SJCRH30 (cell line): ENCODE data around the gene MYBBP1A. TPM values are rescaled to one million over a fixed set of nuclear protein-coding genes. Genes with fewer than 3 reads are reported as not detected.

Source experiments
- DNase-seq, 2 experiments: peaks; one replicate each; pipeline ENCODE4 v3.0.0-alpha.2; 2015 to 2020
- H3K27ac ChIP-seq: fragments of 250-450 bp; sonication (Bioruptor Pico); 2 replicates; pipeline ENCODE4 v1.5.1; 2020; ENCODE audit warnings: mild to moderate bottlenecking, moderate library complexity
- H3K27me3 ChIP-seq: fragments of 250-450 bp; sonication (Bioruptor Pico); 2 replicates; pipeline ENCODE4 v1.5.1; 2020; ENCODE audit warnings: mild to moderate bottlenecking, moderate library complexity
- H3K36me3 ChIP-seq: fragments of 250-450 bp; sonication (Bioruptor Pico); 2 replicates; pipeline ENCODE4 v1.5.1; 2020; ENCODE audit warnings: mild to moderate bottlenecking, moderate library complexity
- H3K4me1 ChIP-seq: fragments of 250-450 bp; sonication (Bioruptor Pico); 2 replicates; pipeline ENCODE4 v1.5.1; 2020; ENCODE audit warnings: mild to moderate bottlenecking, moderate library complexity
- H3K4me3 ChIP-seq: fragments of 250-450 bp; sonication (Bioruptor Pico); 2 replicates; pipeline ENCODE4 v1.5.1; 2020; ENCODE audit warnings: mild to moderate bottlenecking, moderate library complexity
- H3K9me3 ChIP-seq: fragments of 250-450 bp; sonication (Bioruptor Pico); replicated peaks from 2 replicates; pipeline ENCODE4 v1.5.1; 2020; ENCODE audit warnings: mild to moderate bottlenecking, moderate library complexity
- total RNA-seq: library from RNA; depleted of rRNA; stranded (reverse); fragments of >200 nt; shearing (Covaris generic); gene quantifications from 2 replicates; pipeline ENCODE4 v1.2.3, GENCODE V29; 2014

The MYBBP1A gene
- total RNA-seq, 1 experiment from 2014 or later: 40.3 TPM

DNA sequence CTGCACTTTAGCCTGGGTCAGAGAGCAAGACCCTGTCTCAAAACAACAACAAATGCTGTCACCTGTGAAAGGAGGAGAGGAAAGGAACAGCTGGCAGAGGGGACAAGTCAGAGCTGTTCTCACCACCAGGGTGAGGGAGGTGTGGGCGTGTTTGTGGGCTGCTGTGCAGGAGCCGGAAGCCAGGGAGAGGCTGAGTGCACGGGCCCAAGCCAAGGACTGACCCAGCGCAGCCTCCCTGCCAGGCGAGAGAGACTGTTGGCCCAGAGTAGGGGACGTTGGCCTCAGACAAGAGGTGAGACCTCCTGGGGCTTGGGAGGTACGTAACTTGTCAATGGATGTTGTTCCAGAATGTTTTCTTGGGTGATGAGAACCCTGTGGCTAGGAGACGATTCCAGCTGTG, 45.8 kb downstream of the MYBBP1A start:
- H3K36me3 ChIP-seq: no peaks in the 10 kb centered on the region
- H3K9me3 ChIP-seq: no peaks in the 10 kb centered on the region
- no peak overlapping the region for H3K4me3 ChIP-seq
- H3K27me3 ChIP-seq: no peaks in the 10 kb centered on the region
- H3K4me1 ChIP-seq: no peaks in the 10 kb centered on the region
- DNase-seq: no peak
- H3K27ac ChIP-seq: no peak overlapping the region

DNA sequence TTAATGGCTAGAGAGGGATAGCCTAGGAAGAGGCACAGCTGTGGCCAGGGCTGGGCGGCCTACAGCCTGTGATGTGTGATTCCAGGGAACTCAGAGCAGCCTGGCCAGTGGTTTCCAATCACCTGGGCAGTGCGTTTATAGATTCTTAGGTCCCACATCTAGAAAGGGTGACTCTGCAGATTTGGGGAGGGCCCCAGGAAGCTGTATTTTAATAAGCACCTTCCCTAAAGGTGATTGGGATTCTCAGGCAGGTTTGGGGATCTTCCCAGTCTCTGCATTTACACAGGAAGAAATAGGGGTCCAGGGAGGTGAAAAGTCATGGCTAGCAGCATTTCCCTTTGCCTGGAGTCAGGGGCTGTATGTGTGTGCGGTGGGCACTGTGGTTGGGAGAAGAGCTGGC, 47.0 kb downstream of the MYBBP1A start:
- DNase-seq: no peak
- Histone ChIP-seq H3K4me3 (no peak overlapping the region), H3K9me3 (no peaks in the 10 kb centered on the region), H3K36me3 (no peaks in the 10 kb centered on the region), H3K4me1 (no peaks in the 10 kb centered on the region), H3K27ac (no peak overlapping the region), H3K27me3 (no peaks in the 10 kb centered on the region)

DNA sequence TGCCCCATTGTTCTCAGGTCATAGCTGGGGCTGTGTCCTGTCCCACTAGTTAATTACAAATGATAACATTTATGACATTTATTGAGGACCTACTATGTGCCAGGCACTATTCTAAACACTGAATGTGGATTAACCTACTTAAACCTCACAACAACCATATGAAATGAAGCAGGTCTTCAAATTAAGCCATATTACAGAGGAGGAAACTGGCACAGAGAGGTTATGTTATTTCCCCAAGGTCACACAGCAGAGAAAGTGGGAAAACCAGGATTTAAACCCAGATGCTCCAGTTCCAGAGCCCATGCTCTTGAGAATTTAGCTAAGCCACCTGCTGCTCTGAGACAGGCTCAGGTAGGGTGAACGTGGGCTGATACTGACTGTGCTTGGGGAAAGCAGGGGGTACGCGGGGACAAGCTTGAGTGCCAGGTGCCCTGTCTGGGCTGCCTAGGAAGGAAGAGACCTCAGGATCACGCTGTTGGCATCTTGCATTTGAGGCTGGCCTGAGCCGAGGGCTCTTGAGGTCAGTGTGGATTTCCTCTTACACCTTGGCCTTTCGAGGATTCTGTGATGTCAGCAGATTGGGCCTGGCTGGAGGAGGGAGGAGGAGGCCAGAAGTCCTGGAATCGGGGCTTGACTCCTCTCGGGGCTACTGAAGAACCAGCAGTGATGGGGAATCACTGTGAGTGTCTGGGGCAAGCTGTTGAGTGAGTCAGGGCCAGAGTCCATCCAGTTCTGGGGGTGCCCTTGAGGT, 47.6 kb downstream of the MYBBP1A start:
- no peak overlapping the region for H3K4me3 ChIP-seq
- H3K4me1 ChIP-seq: no peaks in the 10 kb centered on the region
- H3K27me3 ChIP-seq: no peaks in the 10 kb centered on the region
- H3K27ac ChIP-seq: no peak overlapping the region
- no peaks in the 10 kb centered on the region for H3K36me3 ChIP-seq
- no peak for DNase-seq
- no peaks in the 10 kb centered on the region for H3K9me3 ChIP-seq

DNA sequence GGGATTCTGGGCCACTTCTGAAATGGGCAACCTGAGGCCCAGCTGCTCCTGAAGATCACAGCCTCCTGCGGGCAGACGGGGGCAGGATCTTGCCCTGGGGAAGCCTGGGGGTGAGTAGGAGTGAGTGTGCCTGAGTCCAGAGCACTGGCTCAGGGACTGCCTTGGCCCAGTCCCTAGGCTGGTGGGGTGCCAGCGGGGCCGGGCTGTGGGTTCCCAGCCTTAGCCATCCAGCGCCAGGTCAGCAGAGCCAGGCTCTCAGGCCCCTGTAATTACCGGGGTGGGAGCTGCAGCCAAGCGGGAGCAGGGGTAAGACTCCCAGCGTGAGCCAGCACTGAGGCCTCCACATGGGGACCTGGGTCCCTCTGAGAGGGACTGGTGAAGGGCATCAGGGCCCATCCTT, 48.3 kb downstream of the MYBBP1A start:
- H3K4me3 ChIP-seq: no peak overlapping the region
- H3K9me3 ChIP-seq: no peaks in the 10 kb centered on the region
- H3K4me1 ChIP-seq: no peaks in the 10 kb centered on the region
- H3K27me3 ChIP-seq: no peaks in the 10 kb centered on the region
- no peak for DNase-seq
- H3K36me3 ChIP-seq: no peaks in the 10 kb centered on the region
- no peak overlapping the region for H3K27ac ChIP-seq

DNA sequence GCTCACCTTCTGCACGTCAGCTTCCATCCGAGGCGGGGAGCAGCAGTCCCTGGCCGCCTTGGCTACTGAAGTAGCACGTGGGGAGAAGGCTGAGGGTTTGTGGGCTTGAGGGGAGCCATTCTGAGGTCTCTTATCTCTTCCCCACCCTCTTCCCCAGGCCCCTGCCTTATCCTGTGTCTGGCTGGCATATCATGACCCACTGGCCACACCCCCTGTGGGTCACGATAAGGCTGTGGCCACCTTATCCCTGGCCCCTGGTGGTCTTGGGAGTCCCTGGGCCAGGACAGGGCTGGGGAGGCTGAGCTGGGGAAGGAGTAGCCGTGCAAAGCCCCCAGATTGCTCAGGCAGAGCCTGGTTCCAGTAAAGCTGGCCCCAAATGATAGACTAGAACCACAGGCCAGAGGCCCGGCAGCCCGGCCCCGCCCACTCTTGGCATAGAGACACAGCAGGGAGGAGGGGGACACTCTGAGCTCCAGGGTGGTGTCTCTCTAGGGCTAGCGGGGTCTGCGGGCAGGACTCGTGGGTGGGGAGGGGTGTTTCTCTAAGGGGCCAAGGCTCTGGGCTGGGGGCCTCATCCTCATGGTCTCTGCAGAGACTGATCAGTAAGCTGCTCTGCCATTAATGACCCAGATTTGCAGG, 48.9 kb downstream of the MYBBP1A start:
- no peaks in the 10 kb centered on the region for H3K27me3 ChIP-seq
- no peaks in the 10 kb centered on the region for H3K9me3 ChIP-seq
- H3K36me3 ChIP-seq: no peaks in the 10 kb centered on the region
- H3K4me3 ChIP-seq: no peak overlapping the region
- no peak for DNase-seq
- no peaks in the 10 kb centered on the region for H3K4me1 ChIP-seq
- no peak overlapping the region for H3K27ac ChIP-seq

DNA sequence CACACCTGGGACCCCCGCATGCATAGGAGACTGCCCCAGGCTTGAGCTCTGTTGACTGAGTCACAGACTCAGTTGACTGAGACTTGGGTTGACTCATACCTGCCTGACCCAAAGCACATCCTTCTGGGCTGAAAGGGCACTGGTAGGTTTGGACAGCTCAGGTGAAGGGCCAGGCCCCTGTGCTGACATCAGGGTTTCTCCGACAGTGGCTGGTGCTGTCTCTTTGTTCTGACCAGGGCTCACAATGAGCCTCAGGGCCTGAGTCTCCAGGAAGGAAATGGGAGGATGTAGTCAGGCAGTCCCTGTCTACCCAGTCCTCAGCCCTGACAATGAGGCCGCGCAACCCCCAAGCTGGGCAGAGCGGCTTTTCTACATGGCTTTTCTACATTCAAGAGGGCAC, 50.0 kb downstream of the MYBBP1A start:
- H3K4me1 ChIP-seq: no peaks in the 10 kb centered on the region
- H3K27me3 ChIP-seq: peaks cover 4% of the 10 kb centered on the region; the same call in 1 of the 2 replicates
- no peak overlapping the region for H3K27ac ChIP-seq

DNA sequence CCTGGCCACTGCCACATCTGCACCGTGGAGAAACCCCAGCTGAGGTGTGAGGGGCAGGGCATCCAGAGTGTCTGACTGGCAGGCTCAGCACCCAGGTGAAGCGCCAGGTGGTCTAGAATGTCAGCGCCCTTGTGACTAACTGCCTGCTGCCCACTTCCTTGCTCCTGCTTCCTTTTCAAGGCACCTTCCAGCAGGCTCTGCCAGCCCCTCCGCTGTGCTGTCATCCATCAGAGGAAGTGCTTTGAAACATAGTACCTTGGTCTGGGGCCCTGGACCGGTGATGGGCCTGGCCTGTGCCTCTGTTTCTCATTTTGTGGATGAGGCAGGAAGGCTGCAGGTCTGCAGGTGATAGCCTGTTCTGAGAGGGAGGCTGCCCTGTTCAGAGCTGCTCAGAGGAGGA, 51.0 kb downstream of the MYBBP1A start:
- Histone ChIP-seq H3K4me1 (no peaks in the 10 kb centered on the region), H3K36me3 (no peaks in the 10 kb centered on the region), H3K9me3 (no peaks in the 10 kb centered on the region), H3K4me3 (no peak overlapping the region), H3K27ac (no peak overlapping the region), H3K27me3 (peaks cover 4% of the 10 kb centered on the region; the same call in 1 of the 2 replicates)
- no peak for DNase-seq

More for the DNA sequence above, 50.0 kb downstream of the MYBBP1A start:
- Histone ChIP-seq H3K36me3 (no peaks in the 10 kb centered on the region), H3K4me3 (no peak overlapping the region), H3K9me3 (no peaks in the 10 kb centered on the region)
- no peak for DNase-seq

DNA sequence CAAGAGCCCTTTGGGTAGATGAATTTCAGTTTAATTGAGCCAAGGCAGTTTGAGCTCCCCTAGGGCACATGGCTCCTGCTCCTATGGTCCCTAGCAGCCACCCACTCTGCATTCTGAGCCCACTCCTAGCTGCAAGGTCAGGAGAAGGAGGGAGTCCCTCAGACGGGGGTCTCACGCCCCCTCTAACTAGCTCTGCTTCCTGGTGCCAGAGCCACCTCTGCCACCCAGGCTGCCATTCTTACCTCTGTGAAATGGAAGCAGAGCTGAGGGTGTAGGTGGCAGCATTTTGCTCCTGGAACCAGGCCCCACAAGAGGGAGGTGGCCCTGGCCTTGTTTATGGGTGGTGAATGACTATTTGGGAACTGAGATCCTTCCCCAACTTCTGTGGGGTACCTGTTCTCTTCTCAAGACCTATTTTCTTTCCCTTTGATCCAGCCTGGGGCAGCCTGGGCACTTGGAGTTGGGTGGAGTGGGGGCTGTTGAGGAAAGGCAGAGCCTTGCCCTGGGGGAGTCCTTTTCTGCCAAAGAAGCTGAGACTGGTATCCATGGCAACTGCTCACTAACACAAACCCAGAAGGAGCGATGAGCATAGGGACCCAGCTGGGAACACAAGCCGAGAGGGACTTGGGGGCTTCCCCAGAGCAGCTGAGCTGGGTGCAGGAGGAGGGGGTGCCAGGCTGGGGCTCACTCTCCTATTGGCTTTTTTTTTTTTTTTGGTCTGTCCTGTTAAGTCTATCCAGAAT, 51.7 kb downstream of the MYBBP1A start:
- Histone ChIP-seq H3K27ac (no peak overlapping the region), H3K9me3 (no peaks in the 10 kb centered on the region), H3K4me3 (no peak overlapping the region), H3K27me3 (peaks cover 4% of the 10 kb centered on the region; the same call in 1 of the 2 replicates), H3K36me3 (no peaks in the 10 kb centered on the region), H3K4me1 (no peaks in the 10 kb centered on the region)
- no peak for DNase-seq

DNA sequence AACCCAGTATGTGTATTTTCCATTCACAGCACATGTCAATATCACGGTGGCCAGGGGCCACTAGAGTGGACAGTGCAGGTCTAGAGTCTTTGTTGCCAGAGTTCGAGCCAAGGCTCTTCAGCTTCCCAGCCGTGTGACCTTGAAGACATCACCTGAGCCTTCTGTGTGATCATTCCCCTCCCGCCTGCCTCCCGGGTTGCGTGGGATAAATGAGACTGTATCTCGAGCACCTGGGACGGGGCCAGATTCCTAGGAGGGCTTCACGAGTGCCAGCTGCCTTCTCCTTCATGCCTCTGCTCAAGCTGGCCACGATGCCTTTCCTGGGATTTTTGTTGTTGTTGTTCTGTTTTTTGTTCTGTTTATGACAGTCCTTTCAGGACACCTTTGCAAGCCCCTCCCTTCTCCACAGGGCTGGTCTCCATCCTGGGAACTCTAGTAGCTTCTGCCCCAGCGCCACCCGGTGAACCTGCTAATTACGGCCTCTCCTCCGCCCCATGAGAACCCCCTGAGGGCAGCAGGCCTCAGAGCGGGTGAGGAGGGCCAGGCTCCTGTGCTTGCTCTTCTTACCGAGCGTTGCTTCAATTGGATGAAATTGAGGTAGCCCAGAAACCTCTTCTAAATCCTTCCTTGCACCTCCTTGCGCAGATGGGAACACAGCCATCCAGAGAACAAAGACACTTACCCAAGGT, 52.6 kb downstream of the MYBBP1A start:
- Histone ChIP-seq H3K9me3 (no peaks in the 10 kb centered on the region), H3K27me3 (peaks cover 4% of the 10 kb centered on the region; the same call in 1 of the 2 replicates), H3K36me3 (no peaks in the 10 kb centered on the region), H3K4me3 (no peak overlapping the region), H3K27ac (no peak overlapping the region), H3K4me1 (no peaks in the 10 kb centered on the region)
- DNase-seq: no peak

DNA sequence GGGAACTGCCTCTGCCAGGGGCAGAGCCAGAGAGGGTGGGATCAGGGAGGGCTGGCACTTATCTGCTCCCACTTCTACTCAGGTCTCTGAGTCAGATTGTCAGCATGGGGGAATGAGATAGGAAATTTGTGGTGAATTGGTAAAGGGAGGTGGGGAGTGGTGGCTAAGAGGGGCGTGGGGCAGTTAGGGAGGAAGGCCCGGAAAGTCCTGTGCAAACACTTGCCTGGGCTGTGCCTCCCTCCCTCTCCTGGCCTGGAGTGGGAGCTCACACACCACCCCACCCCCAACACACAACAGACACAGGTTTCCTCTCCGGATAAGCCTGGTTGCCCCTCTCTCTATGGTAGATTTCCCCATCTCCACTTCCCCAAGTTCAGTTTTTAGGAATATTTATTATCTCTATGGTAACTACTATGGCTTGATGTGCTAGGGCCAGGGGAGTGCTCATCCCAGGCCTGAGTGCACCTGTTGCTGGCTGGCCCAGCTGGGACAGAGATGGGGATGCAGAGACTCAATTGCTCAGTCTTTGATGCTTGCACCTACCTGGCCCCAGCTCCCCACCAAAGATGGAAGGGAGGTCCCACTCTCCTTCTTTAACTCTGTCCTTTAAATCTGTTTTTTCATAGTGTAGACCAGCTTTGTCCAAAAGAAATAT, 53.8 kb downstream of the MYBBP1A start:
- H3K27me3 ChIP-seq: peaks cover 4% of the 10 kb centered on the region; the same call in 1 of the 2 replicates
- H3K4me1 ChIP-seq: no peaks in the 10 kb centered on the region
- H3K9me3 ChIP-seq: no peaks in the 10 kb centered on the region
- no peak overlapping the region for H3K4me3 ChIP-seq
- no peak for DNase-seq
- H3K27ac ChIP-seq: no peak overlapping the region
- no peaks in the 10 kb centered on the region for H3K36me3 ChIP-seq

DNA sequence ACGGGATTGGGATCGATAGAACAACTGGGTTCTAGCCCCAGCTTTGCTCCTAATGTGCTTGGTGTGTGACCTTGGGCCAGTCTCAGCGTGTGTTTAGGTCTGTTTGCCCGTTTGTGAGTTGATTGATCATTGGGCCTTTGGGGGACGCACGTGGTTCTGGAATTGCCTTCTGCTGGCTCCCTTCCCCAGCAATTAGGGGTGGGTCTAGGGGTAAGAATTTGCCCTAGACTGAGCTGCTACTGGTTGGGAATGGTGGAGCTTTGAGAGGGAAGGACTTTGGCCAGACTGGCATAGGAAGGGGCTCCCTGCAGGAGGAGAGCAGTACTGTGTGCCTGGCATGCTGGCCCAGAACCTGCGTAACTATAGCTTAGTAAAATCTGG, 55.0 kb downstream of the MYBBP1A start:
- H3K4me1 ChIP-seq: no peaks in the 10 kb centered on the region
- no peaks in the 10 kb centered on the region for H3K9me3 ChIP-seq
- no peak for DNase-seq
- H3K36me3 ChIP-seq: no peaks in the 10 kb centered on the region
- peaks cover 4% of the 10 kb centered on the region; the same call in 1 of the 2 replicates for H3K27me3 ChIP-seq
- H3K4me3 ChIP-seq: no peak overlapping the region
- H3K27ac ChIP-seq: no peak overlapping the region

DNA sequence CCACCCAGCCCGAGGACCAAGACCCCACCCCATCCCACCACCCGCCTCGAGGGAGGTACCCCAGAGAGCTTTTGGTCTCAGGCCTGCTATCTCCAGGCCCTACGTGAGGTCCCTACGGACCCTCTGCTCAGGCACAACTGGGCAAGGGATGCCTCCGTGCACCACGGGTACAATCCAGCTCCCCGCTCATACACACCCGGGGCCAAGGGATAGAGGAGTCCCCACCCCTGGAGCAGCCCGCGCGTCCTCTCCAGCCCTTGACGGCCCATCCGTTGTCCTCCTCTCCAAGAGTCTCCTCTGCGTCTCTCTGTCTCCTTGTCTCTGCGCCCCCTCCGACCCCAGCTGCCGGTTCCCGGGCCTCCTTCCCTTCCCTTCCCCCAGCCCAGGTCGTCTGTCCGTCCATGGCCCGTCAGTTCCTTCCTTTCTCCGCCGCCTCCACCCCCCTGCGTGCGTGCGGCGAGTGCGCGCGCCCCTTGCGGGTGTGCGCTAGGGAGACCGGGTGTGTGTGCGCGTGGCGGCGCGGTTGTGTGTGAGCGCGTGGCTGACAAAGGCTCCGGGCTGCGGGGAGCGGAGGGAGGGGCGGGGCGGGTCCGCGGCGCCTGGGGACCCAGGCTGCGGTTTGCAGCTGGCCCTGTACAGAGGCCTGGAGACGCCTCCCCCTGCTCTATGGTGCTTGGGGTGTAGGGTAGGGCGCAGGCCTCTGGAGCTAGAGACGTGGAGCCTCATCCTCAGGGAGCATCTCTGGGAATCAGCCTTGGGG, 55.6 kb downstream of the MYBBP1A start:
- no peaks in the 10 kb centered on the region for H3K4me1 ChIP-seq
- H3K9me3 ChIP-seq: no peaks in the 10 kb centered on the region
- no peaks in the 10 kb centered on the region for H3K36me3 ChIP-seq
- H3K27ac ChIP-seq: no peak overlapping the region
- peaks cover 4% of the 10 kb centered on the region; the same call in 1 of the 2 replicates for H3K27me3 ChIP-seq
- no peak for DNase-seq
- no peak overlapping the region for H3K4me3 ChIP-seq

DNA sequence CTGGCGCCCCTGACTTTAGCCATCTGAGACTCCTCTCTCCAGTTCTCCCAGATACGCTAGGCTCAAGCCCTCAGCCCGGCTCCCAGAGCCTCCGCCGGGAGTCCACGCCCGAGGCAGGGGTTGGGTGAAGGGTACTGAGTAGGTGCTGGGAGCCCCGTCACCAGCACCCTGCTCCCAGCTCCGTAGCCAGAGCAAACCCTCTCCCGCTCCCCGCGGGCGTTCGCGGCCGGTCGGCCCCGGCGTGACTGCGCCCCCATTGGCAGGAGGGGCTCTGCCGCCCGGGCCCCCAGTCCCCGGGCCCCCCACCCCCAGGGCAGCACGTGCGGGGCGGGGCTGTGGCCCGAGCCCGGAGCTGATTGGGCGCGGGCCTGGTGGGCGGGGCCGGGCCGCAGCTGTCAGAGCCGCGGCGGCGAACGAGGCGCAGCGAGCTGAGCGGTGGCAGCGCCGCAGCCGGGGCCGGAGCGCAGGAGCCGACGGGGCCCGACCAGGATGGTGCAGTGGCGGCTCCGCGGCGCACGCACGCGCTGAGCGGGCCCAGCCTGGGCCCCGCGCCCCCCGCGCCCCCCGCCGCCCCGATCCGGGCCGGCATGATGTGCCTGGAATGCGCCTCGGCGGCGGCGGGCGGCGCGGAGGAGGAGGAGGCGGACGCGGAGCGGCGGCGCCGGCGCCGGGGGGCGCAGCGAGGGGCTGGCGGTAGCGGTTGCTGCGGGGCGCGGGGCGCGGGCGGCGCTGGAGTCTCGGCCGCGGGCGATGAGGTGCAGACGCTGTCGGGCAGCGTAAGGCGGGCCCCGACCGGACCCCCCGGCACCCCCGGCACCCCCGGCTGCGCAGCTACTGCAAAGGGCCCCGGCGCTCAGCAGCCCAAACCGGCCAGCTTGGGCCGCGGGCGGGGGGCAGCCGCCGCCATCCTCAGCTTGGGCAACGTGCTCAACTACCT, 56.5 kb downstream of the MYBBP1A start, which contains the start of gene SPNS2:
Gene SPNS2, plus strand, starts transcription at position 421 of the 937 bp plus-strand sequence. Its CDS starts 167 bp downstream, at position 588.
- Histone ChIP-seq H3K27ac (no peak within 1 kb of the TSS), H3K4me3 (no peak within 1 kb of the TSS), H3K36me3 (no peaks in the 10 kb centered on the region), H3K4me1 (no peaks in the 10 kb centered on the region), H3K27me3 (peaks cover 4% of the 10 kb centered on the region; the same call in 1 of the 2 replicates), H3K9me3 (no peaks in the 10 kb centered on the region)
- DNase-seq: peak; percentile 44 to 63
